AG04450 (cell line): ENCODE results near the gene MYCBP. TPM values are rescaled to one million over a fixed set of nuclear protein-coding genes. Genes with fewer than 3 reads are reported as not detected.
"Not testable (repeated sequence)": the region's sequence is repeated elsewhere in the genome, so short reads cannot be mapped to it uniquely, and the experiment has no call there.

Source experiments
- CTCF ChIA-PET: fragments of 300-600, 350-600 bp; formaldehyde crosslinking; extraction: SDS; loops from one replicate; lab custom pipeline; 2022; ENCODE audit warnings: antibody characterized with exemption, inconsistent platforms; lab: Charles Lee
- POLR2A ChIA-PET: fragments of 350-600 bp; formaldehyde crosslinking; extraction: SDS; loops from one replicate; lab custom pipeline; 2021; ENCODE audit warnings: antibody characterized with exemption, inconsistent platforms; lab: Yijun Ruan, JAX
- DNase-seq: peaks from one replicate; pipeline ENCODE4 v3.0.0-alpha.2; 2011; ENCODE audit warnings: low read depth, low spot score
- H3K27ac ChIP-seq: one replicate; pipeline ENCODE4 v1.5.1; 2012; ENCODE audit warnings: low read depth, low read length, control low read depth
- H3K27me3 ChIP-seq: one replicate; pipeline ENCODE4 v1.6.0; 2012; ENCODE audit warnings: low read length; ENCODE audit not compliant: control insufficient read depth, insufficient read depth
- H3K4me3 ChIP-seq: 2 replicates; pipeline ENCODE4 v1.5.1; 2011; ENCODE audit warnings: mild to moderate bottlenecking, low read depth, low read length, control low read depth
- H3K9me3 ChIP-seq: 2 replicates; pipeline ENCODE4 v1.5.1; 2012; ENCODE audit warnings: low read length; ENCODE audit not compliant: control insufficient read depth, insufficient read depth
- polyA plus RNA-seq: library from polyadenylated mRNA; depleted of rRNA; stranded (reverse); fragments of >200 nt; gene quantifications from 2 replicates; pipeline ENCODE4 v1.2.3, GENCODE V29; 2011
- TF ChIP-seq, protein P1 (sequence below): IDR thresholded peaks from 2 replicates; pipeline ENCODE4 v1.5.1; 2011; ENCODE audit warnings: low read depth, low read length, control low read depth, inconsistent platforms

The MYCBP gene
- polyA plus RNA-seq, 1 experiment, result 17.3 TPM

DNA sequence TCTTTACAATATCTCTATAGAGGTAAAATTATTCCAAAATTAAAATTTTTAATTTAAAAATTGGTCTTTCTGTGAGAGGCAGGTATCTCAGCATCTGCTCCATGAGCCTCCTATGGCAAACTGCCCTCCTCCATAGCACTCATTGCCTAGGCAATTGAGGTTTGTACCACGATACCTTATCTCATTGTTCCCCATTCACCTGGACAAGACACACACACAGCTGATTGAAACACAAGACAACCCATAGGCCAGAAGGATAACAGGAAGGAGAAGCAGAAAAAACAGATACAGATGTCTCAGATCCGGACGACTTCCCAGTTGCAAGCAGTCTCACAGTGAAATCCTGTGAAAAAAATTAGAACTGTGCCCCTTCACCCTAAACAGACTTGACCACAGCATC, 44.2 kb upstream of the MYCBP start:
- Histone ChIP-seq H3K27me3 (no peaks in the 10 kb centered on the region), H3K9me3 (no peaks in the 10 kb centered on the region), H3K4me3 (no peak overlapping the region), H3K27ac (no peak overlapping the region)
- ChIA-PET CTCF (no interaction called here), POLR2A (interaction anchor here (0.6 kb wide), 1 partner anchor 126 kb away, joined by 4 read pairs; no protein-coding TSS in a partner anchor)
- DNase-seq, result no peak
- TF ChIP-seq, protein P1, sequence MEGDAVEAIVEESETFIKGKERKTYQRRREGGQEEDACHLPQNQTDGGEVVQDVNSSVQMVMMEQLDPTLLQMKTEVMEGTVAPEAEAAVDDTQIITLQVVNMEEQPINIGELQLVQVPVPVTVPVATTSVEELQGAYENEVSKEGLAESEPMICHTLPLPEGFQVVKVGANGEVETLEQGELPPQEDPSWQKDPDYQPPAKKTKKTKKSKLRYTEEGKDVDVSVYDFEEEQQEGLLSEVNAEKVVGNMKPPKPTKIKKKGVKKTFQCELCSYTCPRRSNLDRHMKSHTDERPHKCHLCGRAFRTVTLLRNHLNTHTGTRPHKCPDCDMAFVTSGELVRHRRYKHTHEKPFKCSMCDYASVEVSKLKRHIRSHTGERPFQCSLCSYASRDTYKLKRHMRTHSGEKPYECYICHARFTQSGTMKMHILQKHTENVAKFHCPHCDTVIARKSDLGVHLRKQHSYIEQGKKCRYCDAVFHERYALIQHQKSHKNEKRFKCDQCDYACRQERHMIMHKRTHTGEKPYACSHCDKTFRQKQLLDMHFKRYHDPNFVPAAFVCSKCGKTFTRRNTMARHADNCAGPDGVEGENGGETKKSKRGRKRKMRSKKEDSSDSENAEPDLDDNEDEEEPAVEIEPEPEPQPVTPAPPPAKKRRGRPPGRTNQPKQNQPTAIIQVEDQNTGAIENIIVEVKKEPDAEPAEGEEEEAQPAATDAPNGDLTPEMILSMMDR, result no peak

- peak; percentile 15 for DNase-seq
- Histone ChIP-seq H3K9me3 (no peaks in the 10 kb centered on the region), H3K4me3 (no peak overlapping the region), H3K27ac (no peak overlapping the region), H3K27me3 (no peaks in the 10 kb centered on the region)
- ChIA-PET POLR2A (no interaction called here), CTCF (no interaction called here)
- TF ChIP-seq, protein P1, result no peak
Observed at GRCh38 chr1:38915352-38915948, 42.3 kb upstream of the MYCBP start.

DNA sequence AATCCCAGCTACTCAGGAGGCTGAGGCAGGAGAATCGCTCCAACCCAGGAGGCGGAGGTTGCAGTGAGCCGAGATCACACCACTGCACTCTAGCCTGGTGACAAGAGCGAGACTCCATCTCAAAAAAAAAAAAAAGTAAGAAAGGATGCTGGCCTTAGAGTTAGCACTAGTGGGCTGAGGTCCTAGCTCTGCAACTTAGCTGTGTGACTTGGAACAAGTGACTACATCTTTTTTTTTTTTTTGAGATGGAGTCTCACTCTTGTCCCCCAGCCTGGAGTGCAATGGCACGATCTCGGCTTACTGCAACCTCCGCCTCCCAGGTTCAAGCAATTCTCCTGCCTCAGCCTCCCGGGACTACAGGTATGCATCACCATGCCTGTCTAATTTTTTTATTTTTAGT, 41.8 kb upstream of the MYCBP start:
- H3K27ac ChIP-seq, DNase-seq, H3K4me3 ChIP-seq, H3K9me3 ChIP-seq, POLR2A ChIA-PET, CTCF ChIA-PET, H3K27me3 ChIP-seq: not testable (repeated sequence)

GRCh38 chr1:38908821-38909220, 35.7 kb upstream of the MYCBP start:
- no peaks in the 10 kb centered on the region for H3K27me3 ChIP-seq
- ChIA-PET CTCF (no interaction called here), POLR2A (no interaction called here)
- no peak overlapping the region for H3K4me3 ChIP-seq
- peaks cover 4% of the 10 kb centered on the region; the same call in 1 of the 2 replicates for H3K9me3 ChIP-seq
- H3K27ac ChIP-seq, result no peak overlapping the region
- DNase-seq, result no peak
- TF ChIP-seq, protein P1, result no peak

- no peak for DNase-seq
- TF ChIP-seq, protein P1, result no peak
- CTCF ChIA-PET, result no interaction called here
- Histone ChIP-seq H3K9me3 (peaks cover 4% of the 10 kb centered on the region; the same call in 1 of the 2 replicates), H3K4me3 (no peak overlapping the region), H3K27me3 (no peaks in the 10 kb centered on the region), H3K27ac (no peak overlapping the region)
- POLR2A ChIA-PET, result no interaction called here
Observed at GRCh38 chr1:38905985-38906384, 32.8 kb upstream of the MYCBP start.

GRCh38 chr1:38899560-38899959, 26.4 kb upstream of the MYCBP start:
- no peak overlapping the region for H3K27ac ChIP-seq
- no peak overlapping the region for H3K4me3 ChIP-seq
- no peaks in the 10 kb centered on the region for H3K9me3 ChIP-seq
- POLR2A ChIA-PET, result no interaction called here
- TF ChIP-seq, protein P1, result no peak
- CTCF ChIA-PET, result no interaction called here
- no peak for DNase-seq
- no peaks in the 10 kb centered on the region for H3K27me3 ChIP-seq
